ENCODE data around the gene ANAPC15.
"Not testable (repeated sequence)": the region's sequence is repeated elsewhere in the genome, so short reads cannot be mapped to it uniquely, and the experiment has no call there.

The ANAPC15 gene

DNA sequence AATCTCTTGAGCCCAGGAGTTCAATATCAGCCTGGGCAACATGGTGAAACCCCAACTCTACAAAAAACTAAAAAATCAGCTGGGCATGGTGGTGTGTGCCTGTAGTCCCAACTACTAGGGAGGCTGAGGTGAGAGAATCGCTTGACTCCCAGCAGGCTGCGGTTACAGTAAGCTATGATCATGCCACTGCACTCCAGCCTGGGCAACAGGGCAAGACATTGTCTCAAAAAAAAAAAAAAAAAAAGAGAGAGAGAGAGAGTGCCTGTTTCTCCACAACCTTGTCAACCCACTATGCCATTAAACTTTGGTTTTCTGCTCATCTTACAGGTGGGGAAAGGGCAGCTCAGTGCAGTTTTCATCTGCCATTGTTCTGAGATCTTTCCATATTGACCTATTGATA lies 28.2 kb upstream of the ANAPC15 start:
- no peak for DNase-seq (ENCODE audit: insufficient read length)
- FAIRE-seq: no peak
- TF ChIP-seq TAF1 (IDR thresholded peaks at IDR 0.05; ENCODE audit: borderline replicate concordance, low read depth, low read length) (no peak), POLR2A (IDR thresholded peaks at IDR 0.05; ENCODE audit: low read depth, low read length) (no peak), POLR2AphosphoS5 (IDR thresholded peaks at IDR 0.05; ENCODE audit: low read depth, low read length) (no peak)

DNA sequence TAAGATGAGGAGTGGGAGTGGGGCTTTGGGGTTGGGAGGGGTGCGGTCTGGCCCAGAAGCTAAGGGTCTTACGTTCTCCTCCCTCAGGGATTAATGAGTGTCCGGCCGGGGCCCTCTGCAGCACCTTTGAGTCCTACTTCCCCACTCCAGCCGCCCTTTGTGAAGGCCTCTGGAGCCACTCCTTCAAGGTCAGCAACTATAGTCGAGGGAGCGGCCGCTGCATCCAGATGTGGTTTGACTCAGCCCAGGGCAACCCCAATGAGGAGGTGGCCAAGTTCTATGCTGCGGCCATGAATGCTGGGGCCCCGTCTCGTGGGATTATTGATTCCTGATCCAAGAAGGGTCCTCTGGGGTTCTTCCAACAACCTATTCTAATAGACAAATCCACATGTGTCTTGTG lies 27.0 kb upstream of the ANAPC15 start:
- TF ChIP-seq POLR2AphosphoS5 (IDR thresholded peaks at IDR 0.05; ENCODE audit: low read depth, low read length): no peak
- TF ChIP-seq POLR2A (IDR thresholded peaks at IDR 0.05; ENCODE audit: low read depth, low read length): no peak
- TF ChIP-seq TAF1 (IDR thresholded peaks at IDR 0.05; ENCODE audit: borderline replicate concordance, low read depth, low read length): no peak
- DNase-seq (ENCODE audit: insufficient read length): no peak
- FAIRE-seq: no peak

DNA sequence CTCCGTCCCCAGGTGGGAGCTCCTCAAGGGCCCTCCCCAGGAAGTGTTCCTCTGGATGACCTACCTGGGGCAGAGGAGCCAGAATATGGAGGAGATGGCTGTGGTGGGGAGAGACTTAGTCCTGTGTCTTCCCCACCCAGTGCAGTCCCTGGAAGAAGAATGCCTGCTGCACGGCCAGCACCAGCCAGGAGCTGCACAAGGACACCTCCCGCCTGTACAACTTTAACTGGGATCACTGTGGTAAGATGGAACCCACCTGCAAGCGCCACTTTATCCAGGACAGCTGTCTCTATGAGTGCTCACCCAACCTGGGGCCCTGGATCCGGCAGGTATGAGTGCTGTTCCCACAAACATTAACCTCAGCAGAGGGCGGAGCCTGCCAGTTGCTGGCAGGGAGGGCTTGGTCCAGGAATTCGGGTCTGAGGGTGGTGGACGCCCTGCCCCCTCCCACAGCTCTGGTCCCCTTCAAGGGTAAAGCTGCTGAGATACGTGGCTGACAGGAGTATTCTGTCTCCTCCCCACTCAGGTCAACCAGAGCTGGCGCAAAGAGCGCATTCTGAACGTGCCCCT lies 26.4 kb upstream of the ANAPC15 start:
- FAIRE-seq: no peak
- TF ChIP-seq TAF1 (IDR thresholded peaks at IDR 0.05; ENCODE audit: borderline replicate concordance, low read depth, low read length) (no peak), POLR2A (IDR thresholded peaks at IDR 0.05; ENCODE audit: low read depth, low read length) (no peak), POLR2AphosphoS5 (IDR thresholded peaks at IDR 0.05; ENCODE audit: low read depth, low read length) (no peak)
- no peak for DNase-seq (ENCODE audit: insufficient read length)

DNA sequence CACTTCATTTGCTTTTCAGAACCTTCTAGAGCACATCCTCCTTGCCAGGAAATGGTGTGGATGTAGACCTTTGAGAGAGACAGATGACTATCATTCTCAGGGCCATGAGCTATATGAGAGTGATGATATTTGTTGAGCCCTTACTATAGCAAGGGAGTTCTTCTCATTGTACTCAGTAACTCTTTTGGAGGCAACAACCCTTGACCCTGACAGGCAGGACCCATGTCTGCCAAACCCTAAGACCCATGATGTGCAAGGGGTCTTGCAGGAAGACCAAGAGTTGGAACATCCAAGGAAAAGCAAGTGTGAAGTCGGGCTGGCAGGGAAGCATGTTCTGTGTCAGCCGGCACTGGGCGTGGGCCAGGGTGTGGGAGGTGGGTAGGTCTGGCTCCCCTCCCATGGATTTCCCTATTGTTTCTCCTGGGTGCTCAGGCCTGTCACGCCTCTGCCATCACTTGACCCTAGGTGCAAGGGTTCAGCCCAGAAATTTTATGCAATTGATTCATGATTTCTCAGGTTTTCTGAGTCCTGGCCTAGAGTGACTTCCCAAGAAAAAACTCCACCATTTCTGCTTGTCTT lies 24.3 kb upstream of the ANAPC15 start:
- no peak for FAIRE-seq
- no peak for DNase-seq (ENCODE audit: insufficient read length)
- TF ChIP-seq POLR2A (IDR thresholded peaks at IDR 0.05; ENCODE audit: low read depth, low read length): no peak
- no peak for TF ChIP-seq TAF1 (IDR thresholded peaks at IDR 0.05; ENCODE audit: borderline replicate concordance, low read depth, low read length)

DNA sequence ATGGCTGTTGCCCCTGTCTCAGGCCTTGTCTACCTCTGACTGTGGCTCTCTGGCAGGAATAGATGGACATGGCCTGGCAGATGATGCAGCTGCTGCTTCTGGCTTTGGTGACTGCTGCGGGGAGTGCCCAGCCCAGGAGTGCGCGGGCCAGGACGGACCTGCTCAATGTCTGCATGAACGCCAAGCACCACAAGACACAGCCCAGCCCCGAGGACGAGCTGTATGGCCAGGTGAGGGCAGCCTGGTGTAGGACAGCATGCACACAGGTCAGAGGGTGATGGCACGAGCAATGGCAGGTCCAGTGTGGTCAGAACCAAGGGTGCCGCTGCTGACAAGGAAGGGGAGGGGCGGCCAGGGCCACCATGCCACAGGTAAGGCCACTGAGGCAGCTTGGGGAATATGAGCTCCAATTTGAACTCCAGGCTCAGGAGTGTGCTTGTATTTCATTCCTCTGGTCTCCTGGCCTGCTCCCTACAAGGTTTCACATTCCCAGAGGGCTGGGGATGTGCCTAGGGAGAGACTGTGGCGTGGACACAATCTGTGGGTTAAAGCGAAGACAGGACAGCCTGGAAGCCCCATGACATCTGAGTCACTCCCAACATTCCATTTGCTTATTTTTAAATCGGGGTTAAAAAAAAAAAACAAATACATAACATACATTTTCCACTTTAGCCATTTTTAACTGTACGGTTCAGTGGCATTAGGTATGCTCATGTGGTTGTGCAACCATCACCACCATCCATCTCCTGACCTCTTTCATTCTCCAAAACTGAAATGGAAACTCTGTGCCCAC lies 23.6 kb upstream of the ANAPC15 start:
- DNase-seq (ENCODE audit: insufficient read length) (no peak), FAIRE-seq (no peak)
- TF ChIP-seq POLR2A (IDR thresholded peaks at IDR 0.05; ENCODE audit: low read depth, low read length): no peak
- TF ChIP-seq TAF1 (IDR thresholded peaks at IDR 0.05; ENCODE audit: borderline replicate concordance, low read depth, low read length): no peak
- TF ChIP-seq POLR2AphosphoS5 (IDR thresholded peaks at IDR 0.05; ENCODE audit: low read depth, low read length): no peak

DNA sequence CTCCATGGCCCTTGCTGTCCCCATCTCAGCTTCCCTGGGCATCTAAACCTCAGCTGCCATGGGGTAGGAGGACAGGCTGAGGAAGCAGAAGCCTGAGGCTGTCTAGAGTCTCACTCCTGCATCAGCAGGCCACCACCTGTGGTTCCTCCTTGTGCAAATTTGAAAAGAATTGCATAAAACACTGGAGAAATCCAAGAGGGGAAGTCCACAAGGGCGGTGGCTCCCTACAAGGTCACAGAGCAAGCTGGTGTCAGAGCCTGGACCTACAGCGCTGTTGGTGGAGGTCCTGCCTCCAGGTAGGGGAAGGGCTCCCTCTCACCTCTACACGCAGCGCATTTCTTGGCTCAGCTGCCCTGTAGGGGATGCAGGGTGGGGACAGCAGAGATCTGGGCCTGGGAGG lies 23.0 kb upstream of the ANAPC15 start, which contains the start of gene FOLR3:
FOLR3 (plus strand) TSS at position 253 of the 400 bp plus-strand sequence. CDS start 228 bp downstream, outside the sequence.
- DNase-seq (ENCODE audit: insufficient read length); FAIRE-seq: not testable (repeated sequence)

DNA sequence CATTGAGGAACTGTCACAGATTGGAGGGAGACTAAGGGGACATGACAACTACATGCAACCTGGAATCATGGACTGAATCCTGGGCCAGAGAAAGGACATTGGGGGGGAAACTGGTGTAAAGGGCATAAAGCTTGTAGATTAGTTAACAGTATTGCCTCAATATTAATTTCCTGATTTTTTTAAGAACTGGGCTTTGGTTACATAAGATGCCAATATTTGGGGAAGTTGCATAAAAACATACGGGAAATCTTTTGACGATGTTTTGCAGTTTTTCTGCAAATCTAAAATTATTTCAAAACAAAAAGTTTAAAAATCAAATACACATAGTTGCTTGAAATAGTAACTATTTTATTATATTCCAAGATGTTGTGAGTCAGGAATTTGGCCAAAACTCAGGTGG lies 20.2 kb upstream of the ANAPC15 start:
- DNase-seq (ENCODE audit: insufficient read length): no peak
- no peak for FAIRE-seq
- TF ChIP-seq TAF1 (IDR thresholded peaks at IDR 0.05; ENCODE audit: borderline replicate concordance, low read depth, low read length): no peak
- no peak for TF ChIP-seq POLR2AphosphoS5 (IDR thresholded peaks at IDR 0.05; ENCODE audit: low read depth, low read length)
- TF ChIP-seq POLR2A (IDR thresholded peaks at IDR 0.05; ENCODE audit: low read depth, low read length): no peak

DNA sequence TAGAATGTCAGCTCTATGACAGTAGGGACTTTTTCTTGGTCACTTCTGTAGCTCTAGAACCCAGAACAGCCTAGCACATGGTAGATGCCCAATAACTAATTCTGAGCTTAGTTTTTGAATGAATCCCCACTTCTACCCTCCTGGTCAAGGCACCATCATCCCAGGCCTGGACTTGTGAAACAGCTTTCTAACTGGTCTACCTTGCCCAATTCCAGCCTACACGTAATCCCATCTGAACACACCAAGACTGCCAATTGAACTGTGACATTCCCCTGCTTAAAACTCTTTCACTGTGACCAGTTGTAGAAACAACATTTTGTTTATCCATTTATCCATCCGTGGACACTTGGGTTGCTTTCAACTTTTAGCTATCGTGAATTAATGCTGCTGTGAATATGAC lies 16.9 kb upstream of the ANAPC15 start:
- FAIRE-seq (no peak), DNase-seq (ENCODE audit: insufficient read length) (no peak)
- TF ChIP-seq POLR2A (IDR thresholded peaks at IDR 0.05; ENCODE audit: low read depth, low read length) (no peak), TAF1 (IDR thresholded peaks at IDR 0.05; ENCODE audit: borderline replicate concordance, low read depth, low read length) (no peak), POLR2AphosphoS5 (IDR thresholded peaks at IDR 0.05; ENCODE audit: low read depth, low read length) (no peak)

DNA sequence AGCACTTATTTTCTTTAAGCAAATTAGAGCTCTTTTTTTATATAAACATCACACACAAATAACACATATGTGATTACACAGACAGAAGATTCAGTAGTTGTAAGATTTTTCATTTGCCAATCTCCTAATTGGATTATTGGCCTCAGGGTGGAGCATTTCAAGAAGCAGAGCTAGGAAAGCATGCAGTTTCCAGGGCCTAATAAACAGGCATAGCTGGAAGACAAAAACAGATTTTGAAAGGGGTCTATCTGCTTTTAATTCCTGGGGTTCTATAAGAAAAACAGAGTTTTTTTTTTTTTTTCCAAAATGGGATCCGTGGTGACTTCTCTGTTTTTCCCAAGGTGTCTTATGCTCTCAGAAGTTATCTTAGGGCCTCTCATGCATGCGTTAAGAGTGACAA lies 15.4 kb upstream of the ANAPC15 start:
- FAIRE-seq (no peak), DNase-seq (ENCODE audit: insufficient read length) (no peak)
- TF ChIP-seq POLR2A (IDR thresholded peaks at IDR 0.05; ENCODE audit: low read depth, low read length) (no peak), POLR2AphosphoS5 (IDR thresholded peaks at IDR 0.05; ENCODE audit: low read depth, low read length) (no peak), TAF1 (IDR thresholded peaks at IDR 0.05; ENCODE audit: borderline replicate concordance, low read depth, low read length) (no peak)

DNA sequence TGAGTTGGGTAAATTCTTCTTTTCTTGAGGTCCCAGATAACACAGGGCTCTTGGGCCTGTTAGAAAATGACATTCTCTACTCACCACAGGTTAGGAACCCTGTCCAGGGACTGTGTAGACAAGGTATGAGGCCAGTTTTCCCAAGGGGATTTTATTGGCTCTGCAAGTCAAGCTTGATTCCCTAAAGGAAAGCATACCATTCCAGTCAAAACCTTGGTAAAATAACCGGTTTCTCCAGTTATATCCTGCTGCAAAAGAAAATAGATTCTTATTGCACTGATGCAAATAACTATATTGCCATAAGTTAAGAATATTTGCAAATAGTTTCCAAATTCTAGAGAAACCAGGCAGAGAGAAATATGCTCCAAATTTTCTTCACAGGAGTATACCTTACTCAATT lies 13.5 kb upstream of the ANAPC15 start:
- DNase-seq (ENCODE audit: insufficient read length) (no peak), FAIRE-seq (no peak)
- TF ChIP-seq TAF1 (IDR thresholded peaks at IDR 0.05; ENCODE audit: borderline replicate concordance, low read depth, low read length) (no peak), POLR2AphosphoS5 (IDR thresholded peaks at IDR 0.05; ENCODE audit: low read depth, low read length) (no peak), POLR2A (IDR thresholded peaks at IDR 0.05; ENCODE audit: low read depth, low read length) (no peak)

DNA sequence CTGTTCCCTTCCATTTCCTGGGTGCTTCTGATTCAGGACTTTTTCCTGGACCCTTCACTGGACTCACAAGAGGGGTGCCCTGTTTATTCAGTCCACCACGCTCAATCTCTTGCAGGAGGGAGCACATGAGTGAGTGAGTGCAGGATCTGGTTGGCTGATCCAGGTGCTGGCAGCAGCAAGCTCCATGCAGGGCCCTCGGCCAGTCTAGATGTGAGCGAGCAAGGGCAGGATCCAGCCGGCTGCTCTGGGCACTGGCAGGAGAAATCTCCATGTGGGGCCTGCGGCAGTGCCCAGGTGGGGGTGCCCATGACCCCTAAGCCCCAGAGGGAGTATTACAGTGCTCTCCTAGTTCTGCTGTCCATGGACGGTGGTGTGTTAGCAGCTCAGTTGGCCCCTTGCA lies 11.6 kb upstream of the ANAPC15 start:
- no peak for TF ChIP-seq TAF1 (IDR thresholded peaks at IDR 0.05; ENCODE audit: borderline replicate concordance, low read depth, low read length)
- TF ChIP-seq POLR2A (IDR thresholded peaks at IDR 0.05; ENCODE audit: low read depth, low read length): no peak
- no peak for TF ChIP-seq POLR2AphosphoS5 (IDR thresholded peaks at IDR 0.05; ENCODE audit: low read depth, low read length)
- FAIRE-seq: no peak

DNA sequence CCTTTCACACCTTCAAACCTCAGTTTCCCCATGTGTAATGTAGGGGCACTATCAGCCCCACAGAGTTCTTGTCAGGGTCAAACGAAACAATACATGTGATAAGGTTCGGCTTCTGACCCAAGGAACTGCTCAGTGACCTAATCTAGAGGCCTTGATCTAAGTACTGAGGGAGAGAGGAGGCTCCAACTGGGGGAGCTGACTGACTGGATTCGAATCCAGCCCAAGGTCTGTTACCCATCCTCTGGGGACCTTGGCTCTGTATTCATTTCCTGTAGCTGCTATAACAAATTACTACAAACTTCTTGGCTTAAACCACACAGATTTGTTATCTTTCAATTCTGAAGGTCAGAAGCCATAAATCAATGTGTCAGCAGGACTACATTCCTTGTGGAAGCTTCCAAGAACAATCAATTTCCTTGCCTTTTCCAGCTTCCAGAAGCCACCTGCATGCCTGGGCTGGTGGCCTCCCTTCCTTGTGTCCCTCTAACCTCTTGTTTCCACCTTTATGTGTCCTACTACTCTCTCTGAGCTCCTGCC lies 10.7 kb upstream of the ANAPC15 start:
- TF ChIP-seq POLR2AphosphoS5 (IDR thresholded peaks at IDR 0.05; ENCODE audit: low read depth, low read length): no peak
- TF ChIP-seq TAF1 (IDR thresholded peaks at IDR 0.05; ENCODE audit: borderline replicate concordance, low read depth, low read length): no peak
- TF ChIP-seq POLR2A (IDR thresholded peaks at IDR 0.05; ENCODE audit: low read depth, low read length): no peak
- DNase-seq (ENCODE audit: insufficient read length) (no peak), FAIRE-seq (no peak)

More for the DNA sequence above, 11.6 kb upstream of the ANAPC15 start:
- no peak for DNase-seq (ENCODE audit: insufficient read length)

Data from GM12892 (cell line).